ENCODE measurements around the gene SPECC1. TPM values are rescaled to one million over a fixed set of nuclear protein-coding genes. Genes with fewer than 3 reads are reported as not detected.
A peak's percentile ranks its signal among the peaks of the same experiment; 100 is the strongest.

SPECC1 gene
- total RNA-seq, 1 donor from 2014 or later = 35.6 TPM

GRCh38 chr17:20085283-20085845 is 76.2 kb downstream of the SPECC1 start:
- Mint-ChIP-seq H3K4me3 (no peak overlapping the region), H3K36me3 (no peaks in the 10 kb centered on the region), H3K4me1 (peaks cover 5% of the 10 kb centered on the region), H3K27me3 (ENCODE audit: low read depth) (peaks cover 10% of the 10 kb centered on the region), H3K27ac (no peak overlapping the region), H3K9me3 (peaks cover 4% of the 10 kb centered on the region)
- no peak for TF ChIP-seq CTCF (IDR thresholded peaks at IDR 0.05; ENCODE audit: unreplicated experiment)
- no peak for DNase-seq (ENCODE audit: low spot score in 2 of 2, unreplicated experiment in 2 of 2)

GRCh38 chr17:20086416-20087076 is 77.4 kb downstream of the SPECC1 start:
- no peak for DNase-seq (ENCODE audit: low spot score in 2 of 2, unreplicated experiment in 2 of 2)
- Mint-ChIP-seq H3K27ac (no peak overlapping the region), H3K4me3 (no peak overlapping the region), H3K4me1 (peaks cover 6% of the 10 kb centered on the region), H3K27me3 (ENCODE audit: low read depth) (peaks cover 3% of the 10 kb centered on the region), H3K9me3 (peaks cover 4% of the 10 kb centered on the region), H3K36me3 (no peaks in the 10 kb centered on the region)
- no peak for TF ChIP-seq CTCF (IDR thresholded peaks at IDR 0.05; ENCODE audit: unreplicated experiment)

GRCh38 chr17:20087538-20088250 is 78.5 kb downstream of the SPECC1 start:
- Mint-ChIP-seq H3K27me3 (ENCODE audit: low read depth) (no peaks in the 10 kb centered on the region), H3K4me3 (no peak overlapping the region), H3K27ac (no peak overlapping the region), H3K4me1 (peaks cover 8% of the 10 kb centered on the region), H3K9me3 (peaks cover 4% of the 10 kb centered on the region), H3K36me3 (no peaks in the 10 kb centered on the region)
- no peak for TF ChIP-seq CTCF (IDR thresholded peaks at IDR 0.05; ENCODE audit: unreplicated experiment)
- no peak for DNase-seq (ENCODE audit: low spot score in 2 of 2, unreplicated experiment in 2 of 2)

GRCh38 chr17:20089756-20090547 is 80.8 kb downstream of the SPECC1 start:
- peak in 1 of 2 experiments; percentile 22 for DNase-seq (ENCODE audit: low spot score in 2 of 2, unreplicated experiment in 2 of 2)

More at GRCh38 chr17:20089756-20090547, 80.8 kb downstream of the SPECC1 start:
- H3K27ac Mint-ChIP-seq = no peak overlapping the region
- H3K27me3 Mint-ChIP-seq (ENCODE audit: low read depth) = no peaks in the 10 kb centered on the region
- no peak for TF ChIP-seq CTCF (IDR thresholded peaks at IDR 0.05; ENCODE audit: unreplicated experiment)
- H3K36me3 Mint-ChIP-seq = no peaks in the 10 kb centered on the region
- peaks cover 12% of the 10 kb centered on the region for H3K4me1 Mint-ChIP-seq
- H3K9me3 Mint-ChIP-seq = no peaks in the 10 kb centered on the region
- H3K4me3 Mint-ChIP-seq = no peak overlapping the region

All from mesothelial cell of epicardium (in vitro differentiated cells).